ENCODE data around the gene PAX7. TPM values are rescaled to one million over a fixed set of nuclear protein-coding genes. Genes with fewer than 3 reads are reported as not detected.
A peak's percentile ranks its signal among the peaks of the same experiment; 100 is the strongest.
"Not testable (repeated sequence)": the region's sequence is repeated elsewhere in the genome, so short reads cannot be mapped to it uniquely, and the experiment has no call there.

PAX7 gene
- total and polyA plus RNA-seq, 11 donors, result not detected

- DNase-seq (peak in 4 of 5 donors; percentile 19 to 65 (median 37)), ATAC-seq (peak; percentile 48 to 85 (median 70))
- no peak for TF ChIP-seq CTCF (IDR thresholded peaks at IDR 0.05)
- no peak for TF ChIP-seq POLR2A (IDR thresholded peaks at IDR 0.05)
- Histone ChIP-seq H3K27ac (no peak overlapping the region), H3K36me3 (no peaks in the 10 kb centered on the region), H3K9me3 (no peaks in the 10 kb centered on the region), H3K27me3 (peaks cover 0 to 37% (median 2%) of the 10 kb centered on the region in 9 donors), H3K4me1 (peaks cover 0 to 17% (median 0%) of the 10 kb centered on the region in 12 donors), H3K4me3 (no peak overlapping the region)
- intact Hi-C loops (cut with DNase I), result loop anchor here in 4 of 10 donors (5.0 to 10.0 kb wide), 5 partner anchors 659 to 1091 kb away; no protein-coding TSS in a partner anchor
- 47 to 61% (median 51%) methylated on average over 5 to 7 of the region's 7 CpGs for WGBS, 4 donors
Measured at GRCh38 chr1:18583326-18583941, 47.2 kb upstream of the PAX7 start.

GRCh38 chr1:18586016-18586415, 44.6 kb upstream of the PAX7 start:
- H3K27ac ChIP-seq, H3K9me3 ChIP-seq, H3K36me3 ChIP-seq, ATAC-seq, H3K4me3 ChIP-seq, DNase-seq: not testable (repeated sequence)
- intact Hi-C loops (cut with DNase I), result loop anchor here in 3 of 10 donors (10.0 kb wide), 3 partner anchors 661 to 1091 kb away; no protein-coding TSS in a partner anchor
- H3K4me1 ChIP-seq, result peaks cover 0 to 17% (median 0%) of the 10 kb centered on the region in 12 donors
- H3K27me3 ChIP-seq, result peaks cover 0 to 41% (median 6%) of the 10 kb centered on the region in 9 donors
- 76 to 86% (median 83%) methylated on average over 4 of the region's 4 CpGs for WGBS, 4 donors

GRCh38 chr1:18588093-18588492, 42.6 kb upstream of the PAX7 start:
- ATAC-seq, result no peak
- H3K27me3 ChIP-seq, result peaks cover 0 to 34% (median 12%) of the 10 kb centered on the region in 9 donors
- intact Hi-C loops (cut with DNase I), result loop anchor here in 3 of 10 donors (10.0 kb wide), 3 partner anchors 663 to 1093 kb away; no protein-coding TSS in a partner anchor
- no peak overlapping the region for H3K27ac ChIP-seq
- H3K4me1 ChIP-seq, result peaks cover 0 to 11% (median 0%) of the 10 kb centered on the region in 12 donors
- no peaks in the 10 kb centered on the region for H3K36me3 ChIP-seq
- H3K9me3 ChIP-seq, result no peaks in the 10 kb centered on the region
- no peak for DNase-seq
- 36 to 45% (median 42%) methylated on average over 9 of the region's 9 CpGs for WGBS, 4 donors
- TF ChIP-seq POLR2A (IDR thresholded peaks at IDR 0.05) (no peak), CTCF (IDR thresholded peaks at IDR 0.05) (no peak)
- no peak overlapping the region for H3K4me3 ChIP-seq

- Histone ChIP-seq H3K36me3 (no peaks in the 10 kb centered on the region), H3K4me3 (no peak overlapping the region), H3K9me3 (no peaks in the 10 kb centered on the region), H3K27ac (no peak overlapping the region), H3K27me3 (peaks cover 0 to 66% (median 12%) of the 10 kb centered on the region in 9 donors), H3K4me1 (peaks cover 0 to under 1% (median 0%) of the 10 kb centered on the region in 12 donors)
- WGBS, 4 donors, result 42 to 63% (median 62%) methylated on average over 1 of the region's 1 CpG
- intact Hi-C loops (cut with DNase I), result no loop called here
- ATAC-seq (no peak), DNase-seq (no peak)
- TF ChIP-seq CTCF (IDR thresholded peaks at IDR 0.05) (no peak), POLR2A (IDR thresholded peaks at IDR 0.05) (no peak)
Measured at GRCh38 chr1:18592368-18592767, 38.3 kb upstream of the PAX7 start.

Measured in heart left ventricle (tissue), 16 donors.